Stimulated activated CD4-positive, alpha-beta T cell treated with anti-CD3 and anti-CD28 coated beads, Interleukin-4, amount 100 ng/mL, for 4 hours (primary cell): ENCODE measurements around the gene RPL9.
"Not testable (repeated sequence)": the region's sequence is repeated elsewhere in the genome, so short reads cannot be mapped to it uniquely, and the experiment has no call there.

Source experiments
- DNase-seq, 2 experiments: peaks; one replicate each; pipeline ENCODE4 v3.0.0-alpha.2; 2020

Gene RPL9

GRCh38 chr4:39422247-39422646, 36.5 kb downstream of the RPL9 start:
- no peak for DNase-seq

- DNase-seq: no peak
Measured at GRCh38 chr4:39415678-39416283, 42.9 kb downstream of the RPL9 start.

GRCh38 chr4:39411561-39411960, 47.2 kb downstream of the RPL9 start:
- not testable (repeated sequence) for DNase-seq

- no peak for DNase-seq
Measured at GRCh38 chr4:39410415-39410814, 48.3 kb downstream of the RPL9 start.

GRCh38 chr4:39407584-39407885, 51.2 kb downstream of the RPL9 start:
- DNase-seq: no peak

- no peak for DNase-seq
Measured at GRCh38 chr4:39406763-39407583, 51.7 kb downstream of the RPL9 start, which contains the start of gene KLB. KLB (plus strand) TSS chr4:39406930; CDS start chr4:39406950, 20 bp downstream.
